Stomach (tissue), 9 donors: ENCODE results near the gene SNX9. TPM values are rescaled to one million over a fixed set of nuclear protein-coding genes. Genes with fewer than 3 reads are reported as not detected.

ENCODE experiments used
- DNase-seq, 2 donors: peaks; one replicate each; pipeline versions ENCODE4 v3.0.0 to v3.0.0-alpha.2; 2013 to 2019
- H3K27ac ChIP-seq, 5 donors: fragments of 200-600 bp in 4 of 5; sonication (generic) in 4 of 5; one replicate each; pipeline ENCODE4 v1.5.1; 2013 to 2019; ENCODE audit warnings: mild to moderate bottlenecking in 1 of 5, moderate library complexity in 1 of 5
- H3K27me3 ChIP-seq, 3 donors: fragments of 200-600 bp; sonication (generic); one replicate each; pipeline ENCODE4 v1.5.1; 2017 to 2019; ENCODE audit warnings: mixed run types in 1 of 3
- H3K36me3 ChIP-seq, 4 donors: fragments of 200-600 bp; sonication (generic); 1 replicate in 3 of 4; 2 replicates in 1 of 4; pipeline ENCODE4 v1.5.1; 2016 to 2019
- H3K4me1 ChIP-seq, 4 donors: fragments of 200-600 bp; sonication (generic); one replicate each; pipeline ENCODE4 v1.5.1; 2016 to 2019
- H3K4me3 ChIP-seq, 4 donors: fragments of 200-600 bp; sonication (generic) in 3 of 4; one replicate each; pipeline ENCODE4 v1.5.1; 2016 to 2019; ENCODE audit warnings: mild to moderate bottlenecking in 1 of 4
- H3K9me3 ChIP-seq, 4 donors: fragments of 200-600 bp; sonication (generic); one replicate each; pipeline ENCODE4 v1.5.1; 2016 to 2019
- EP300 ChIP-seq: sonication (generic); formaldehyde crosslinking; IDR thresholded peaks from one replicate; pipeline ENCODE4 v1.6.1; 2017; ENCODE audit warnings: antibody characterized with exemption
- POLR2A ChIP-seq, 4 donors: fragments of 450-650 bp; IDR thresholded peaks; one replicate each; pipeline ENCODE4 v1.6.1; 2016; ENCODE audit warnings: antibody characterized with exemption in 4 of 4, control low read depth in 2 of 4, mild to moderate bottlenecking in 1 of 4, moderate library complexity in 1 of 4
- POLR2AphosphoS5 ChIP-seq, 3 donors: sonication (generic); formaldehyde crosslinking; IDR thresholded peaks; one replicate each; pipeline ENCODE4 v1.6.1; 2016; ENCODE audit warnings: antibody characterized with exemption in 3 of 3
- WGBS, 5 donors: extraction: QIAGEN DNeasy Blood & Tissue Kit in 3 of 5; methylation state at CpG; one replicate each; pipeline versions ENCODE4 v1.1.5 to v1.1.7; 2013 to 2018; 5-methylcytosine and 5-hydroxymethylcytosine counted together
- intact Hi-C: fragments of 100-400 bp; cut with DNase I; formaldehyde crosslinking; loops from one replicate; pipeline ENCODE4 v1.15.1; 2023; ENCODE audit warnings: low total_unique reads
- polyA plus RNA-seq, 3 donors: library from polyadenylated mRNA; stranded (reverse); fragments of 200-250 nt; gene quantifications; one replicate each; pipeline ENCODE4 v1.2.3, GENCODE V29; 2013
- total RNA-seq, 5 donors: library from RNA; depleted of rRNA; stranded (reverse); fragments of >200 nt; gene quantifications; one replicate each; pipeline versions ENCODE4 v1.1.0 to v1.2.3, GENCODE V29; 2014 to 2016
- TF ChIP-seq, protein P1 (sequence below), 7 experiments: fragments of 450-650 bp in 4 of 7; fragments of 200-600 bp in 3 of 7; sonication (generic) in 3 of 7; IDR thresholded peaks; one replicate each; pipeline ENCODE4 v1.5.1; 2016 to 2019; ENCODE audit warnings: antibody characterized with exemption in 7 of 7, control low read depth in 2 of 7, mild to moderate bottlenecking in 1 of 7
- donor health status: healthy with polysubstance abuse.
- donor health status: Bipolar disorder and iron deficiency.
- donor health status: healthy.

The SNX9 gene
- total and polyA plus RNA-seq, 8 donors = 21.4 to 58.7 (median 38.7) TPM

DNA sequence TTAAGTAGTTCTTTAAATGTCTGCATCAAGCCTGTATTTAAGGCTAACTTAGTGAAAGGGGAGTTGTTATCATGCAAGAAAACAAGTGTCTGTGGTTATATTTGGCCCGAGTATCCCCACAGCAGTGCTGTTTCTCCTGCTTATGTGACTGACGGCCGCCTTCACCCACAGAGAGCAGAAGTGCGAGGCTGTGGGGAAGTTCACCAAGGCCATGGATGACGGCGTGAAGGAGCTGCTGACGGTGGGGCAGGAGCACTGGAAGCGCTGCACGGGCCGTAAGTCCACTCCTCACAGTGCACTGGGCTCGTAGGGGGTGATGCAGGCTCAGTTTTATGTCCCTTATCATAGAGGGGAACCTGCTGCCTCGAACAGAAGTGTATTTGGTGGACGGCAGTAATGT lies 105.4 kb downstream of the SNX9 start:
- H3K27ac ChIP-seq = no peak overlapping the region
- H3K4me1 ChIP-seq = no peaks in the 10 kb centered on the region
- no peak overlapping the region for H3K4me3 ChIP-seq
- TF ChIP-seq EP300 (no peak), POLR2A (IDR thresholded peaks at IDR 0.05) (no peak), POLR2AphosphoS5 (IDR thresholded peaks at IDR 0.05) (no peak)
- TF ChIP-seq, protein P1, sequence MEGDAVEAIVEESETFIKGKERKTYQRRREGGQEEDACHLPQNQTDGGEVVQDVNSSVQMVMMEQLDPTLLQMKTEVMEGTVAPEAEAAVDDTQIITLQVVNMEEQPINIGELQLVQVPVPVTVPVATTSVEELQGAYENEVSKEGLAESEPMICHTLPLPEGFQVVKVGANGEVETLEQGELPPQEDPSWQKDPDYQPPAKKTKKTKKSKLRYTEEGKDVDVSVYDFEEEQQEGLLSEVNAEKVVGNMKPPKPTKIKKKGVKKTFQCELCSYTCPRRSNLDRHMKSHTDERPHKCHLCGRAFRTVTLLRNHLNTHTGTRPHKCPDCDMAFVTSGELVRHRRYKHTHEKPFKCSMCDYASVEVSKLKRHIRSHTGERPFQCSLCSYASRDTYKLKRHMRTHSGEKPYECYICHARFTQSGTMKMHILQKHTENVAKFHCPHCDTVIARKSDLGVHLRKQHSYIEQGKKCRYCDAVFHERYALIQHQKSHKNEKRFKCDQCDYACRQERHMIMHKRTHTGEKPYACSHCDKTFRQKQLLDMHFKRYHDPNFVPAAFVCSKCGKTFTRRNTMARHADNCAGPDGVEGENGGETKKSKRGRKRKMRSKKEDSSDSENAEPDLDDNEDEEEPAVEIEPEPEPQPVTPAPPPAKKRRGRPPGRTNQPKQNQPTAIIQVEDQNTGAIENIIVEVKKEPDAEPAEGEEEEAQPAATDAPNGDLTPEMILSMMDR (IDR thresholded peaks at IDR 0.05) = no peak
- peaks cover 32 to 99% (median 97%) of the 10 kb centered on the region in 4 donors for H3K36me3 ChIP-seq
- DNase-seq = no peak
- 86 to 90% (median 87%) methylated on average over 13 of the region's 13 CpGs for WGBS, 5 donors
- H3K27me3 ChIP-seq = no peaks in the 10 kb centered on the region
- no peaks in the 10 kb centered on the region for H3K9me3 ChIP-seq
- intact Hi-C loops = no loop called here

DNA sequence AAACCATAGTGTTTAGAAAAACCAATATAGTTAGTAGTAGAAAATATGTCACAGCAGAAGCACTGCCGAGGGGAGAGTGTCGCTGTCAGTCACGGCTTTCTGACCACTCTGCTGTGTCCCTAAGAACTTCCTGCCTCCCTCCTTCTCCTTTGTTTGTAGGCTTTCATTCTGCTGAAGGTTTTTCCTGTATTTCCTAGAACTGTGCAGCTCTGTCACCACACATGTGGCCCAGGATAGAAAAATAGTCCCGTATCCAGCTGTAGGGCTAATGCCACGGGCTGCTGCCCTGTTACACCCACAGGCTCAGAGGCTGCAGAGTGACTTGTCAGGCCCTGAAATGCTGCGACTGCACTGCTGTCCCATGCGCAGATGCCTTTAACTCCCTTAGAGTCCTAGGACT lies 106.0 kb downstream of the SNX9 start:
- DNase-seq = no peak
- intact Hi-C loops = no loop called here
- Histone ChIP-seq H3K9me3 (no peaks in the 10 kb centered on the region), H3K27me3 (no peaks in the 10 kb centered on the region), H3K36me3 (peaks cover 35 to 99% (median 97%) of the 10 kb centered on the region in 4 donors), H3K4me1 (no peaks in the 10 kb centered on the region), H3K4me3 (no peak overlapping the region), H3K27ac (no peak overlapping the region)
- TF ChIP-seq EP300 (no peak), POLR2A (IDR thresholded peaks at IDR 0.05) (no peak), POLR2AphosphoS5 (IDR thresholded peaks at IDR 0.05) (no peak)
- TF ChIP-seq, protein P1 (IDR thresholded peaks at IDR 0.05) = no peak
- 92 to 96% (median 92%) methylated on average over 7 of the region's 7 CpGs for WGBS, 5 donors

DNA sequence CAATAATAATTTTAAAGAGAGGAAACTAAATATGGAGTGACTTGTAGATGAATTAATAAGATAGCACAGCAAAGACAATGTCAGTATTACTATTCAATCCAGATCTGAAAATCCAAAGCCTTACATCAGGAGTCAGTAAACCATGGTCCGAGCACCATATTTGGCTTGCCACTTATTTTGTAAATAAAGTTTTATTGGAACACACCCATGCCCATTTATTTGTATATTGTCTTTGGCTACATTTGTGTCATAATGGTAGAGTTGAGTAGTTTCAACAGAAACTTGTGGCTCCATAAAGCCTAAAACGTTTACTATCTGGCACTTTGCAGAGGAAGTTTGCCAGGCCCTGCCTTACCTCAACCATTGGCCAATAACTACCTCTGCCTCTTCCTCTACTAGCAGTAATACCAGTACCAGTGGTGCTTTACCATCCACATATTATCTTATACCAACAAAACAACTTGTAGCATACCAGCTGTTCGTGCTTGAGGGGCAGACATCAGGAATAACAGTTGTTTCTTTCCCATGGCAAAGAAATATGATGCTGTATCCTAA lies 106.8 kb downstream of the SNX9 start:
- TF ChIP-seq, protein P1 (IDR thresholded peaks at IDR 0.05) = no peak
- no peak for TF ChIP-seq POLR2AphosphoS5 (IDR thresholded peaks at IDR 0.05)
- TF ChIP-seq POLR2A (IDR thresholded peaks at IDR 0.05) = no peak
- TF ChIP-seq EP300 = no peak
- no peak overlapping the region for H3K27ac ChIP-seq
- no peaks in the 10 kb centered on the region for H3K27me3 ChIP-seq
- no peaks in the 10 kb centered on the region for H3K9me3 ChIP-seq
- 68 to 74% (median 69%) methylated on average over 3 of the region's 3 CpGs for WGBS, 5 donors
- no peaks in the 10 kb centered on the region for H3K4me1 ChIP-seq
- no peak for DNase-seq
- intact Hi-C loops = no loop called here
- H3K4me3 ChIP-seq = no peak overlapping the region
- peaks cover 35 to 99% (median 98%) of the 10 kb centered on the region in 4 donors for H3K36me3 ChIP-seq

DNA sequence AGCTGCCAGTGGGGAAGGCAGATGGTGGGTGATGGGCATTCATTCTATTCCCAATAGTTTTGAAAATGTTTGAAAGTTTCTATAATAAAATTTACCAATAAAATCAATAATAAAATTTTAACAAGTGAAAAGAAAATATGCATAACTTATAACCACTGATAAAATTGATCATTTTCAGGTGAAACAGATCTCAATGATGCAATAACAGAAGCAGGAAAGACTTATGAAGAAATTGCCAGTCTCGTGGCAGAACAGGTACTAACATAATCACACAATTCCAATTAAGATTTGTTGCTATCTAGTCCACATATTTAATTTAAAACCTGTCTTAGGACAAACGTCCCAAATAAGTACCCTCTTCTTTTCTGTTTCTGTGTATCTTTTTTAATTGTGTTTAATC lies 112.7 kb downstream of the SNX9 start:
- no peaks in the 10 kb centered on the region for H3K9me3 ChIP-seq
- no peak overlapping the region for H3K4me3 ChIP-seq
- peaks cover 66 to 100% (median 99%) of the 10 kb centered on the region in 4 donors for H3K36me3 ChIP-seq
- H3K27me3 ChIP-seq = no peaks in the 10 kb centered on the region
- DNase-seq = no peak
- no peaks in the 10 kb centered on the region for H3K4me1 ChIP-seq
- intact Hi-C loops = no loop called here
- TF ChIP-seq POLR2AphosphoS5 (IDR thresholded peaks at IDR 0.05) (no peak), EP300 (no peak), POLR2A (IDR thresholded peaks at IDR 0.05) (no peak)
- TF ChIP-seq, protein P1 (IDR thresholded peaks at IDR 0.05) = no peak
- WGBS, 5 donors = 46 to 53% (median 49%) methylated on average over 2 of the region's 2 CpGs
- no peak overlapping the region for H3K27ac ChIP-seq
